ENCODE results near the gene POC1A. TPM values are rescaled to one million over a fixed set of nuclear protein-coding genes. Genes with fewer than 3 reads are reported as not detected.

POC1A gene
- total RNA-seq, 1 experiment from 2014 or later = 9.8 TPM

DNA sequence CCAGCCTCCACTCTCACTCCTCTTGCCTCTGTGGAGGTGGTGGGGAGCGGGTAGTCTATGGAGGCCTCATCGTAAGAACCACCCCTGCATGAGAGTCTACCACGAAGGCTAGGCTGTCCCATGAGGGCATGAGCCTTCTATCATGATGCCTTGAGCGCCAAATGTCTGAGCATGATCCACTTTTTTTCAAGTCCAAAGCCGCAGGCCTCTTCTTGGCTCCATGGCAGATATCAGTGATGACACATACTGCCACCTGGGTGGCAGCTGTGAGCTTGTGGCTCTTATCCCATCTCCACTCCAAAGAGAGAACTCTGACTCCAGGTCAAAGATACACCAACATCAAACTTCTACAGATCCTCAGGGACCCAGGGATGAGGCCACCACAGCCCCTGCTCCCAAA, 13.5 kb downstream of the POC1A start:
- Mint-ChIP-seq H3K27ac (ENCODE audit: low read depth, unreplicated experiment) (peak overlapping the region; percentile 68), H3K9me3 (ENCODE audit: unreplicated experiment) (no peaks in the 10 kb centered on the region), H3K4me1 (ENCODE audit: insufficient read depth, unreplicated experiment) (no peaks in the 10 kb centered on the region), H3K27me3 (ENCODE audit: insufficient read depth, unreplicated experiment) (no peaks in the 10 kb centered on the region), H3K4me3 (ENCODE audit: unreplicated experiment) (no peak overlapping the region), H3K36me3 (ENCODE audit: insufficient read depth, unreplicated experiment) (peaks cover 8% of the 10 kb centered on the region)
- ChIA-PET POLR2A (no interaction called here), CTCF (interaction anchor here (1.0 to 16.5 kb wide), 2 partner anchors 87 to 138 kb away, joined by 10 to 230 read pairs; no protein-coding TSS in a partner anchor)
- TF ChIP-seq CTCF (IDR thresholded peaks at IDR 0.05; ENCODE audit: unreplicated experiment) = no peak
- DNase-seq (ENCODE audit: unreplicated experiment) = no peak
- BruUV-seq (replicated peaks) = no TSS peak
- intact Hi-C loops (cut with micrococcal nuclease) = no loop called here

- Mint-ChIP-seq H3K4me3 (ENCODE audit: unreplicated experiment) (no peak overlapping the region), H3K27me3 (ENCODE audit: insufficient read depth, unreplicated experiment) (no peaks in the 10 kb centered on the region), H3K9me3 (ENCODE audit: unreplicated experiment) (no peaks in the 10 kb centered on the region), H3K4me1 (ENCODE audit: insufficient read depth, unreplicated experiment) (no peaks in the 10 kb centered on the region), H3K36me3 (ENCODE audit: insufficient read depth, unreplicated experiment) (peaks cover 5% of the 10 kb centered on the region), H3K27ac (ENCODE audit: low read depth, unreplicated experiment) (no peak overlapping the region)
- no peak for TF ChIP-seq CTCF (IDR thresholded peaks at IDR 0.05; ENCODE audit: unreplicated experiment)
- CTCF ChIA-PET = interaction anchor here (1.0 to 16.5 kb wide), 4 partner anchors 83 to 198 kb away, joined by 3 to 230 read pairs (median 8); partner anchors contain the start of gene RRP9
- no TSS peak for BruUV-seq (replicated peaks)
- POLR2A ChIA-PET = no interaction called here
- DNase-seq (ENCODE audit: unreplicated experiment) = no peak
- intact Hi-C loops (cut with micrococcal nuclease) = no loop called here
Observed at GRCh38 chr3:52140000-52140399, 14.2 kb downstream of the POC1A start.

GRCh38 chr3:52137311-52137710, 16.9 kb downstream of the POC1A start:
- TF ChIP-seq CTCF (IDR thresholded peaks at IDR 0.05; ENCODE audit: unreplicated experiment) = no peak
- no peaks in the 10 kb centered on the region for H3K27me3 Mint-ChIP-seq (ENCODE audit: insufficient read depth, unreplicated experiment)
- BruUV-seq (replicated peaks) = no TSS peak
- H3K4me1 Mint-ChIP-seq (ENCODE audit: insufficient read depth, unreplicated experiment) = no peaks in the 10 kb centered on the region
- no peaks in the 10 kb centered on the region for H3K9me3 Mint-ChIP-seq (ENCODE audit: unreplicated experiment)
- intact Hi-C loops (cut with micrococcal nuclease) = no loop called here
- ChIA-PET POLR2A (interaction anchor here (0.6 to 3.6 kb wide), 2 partner anchors 23 to 142 kb away, joined by 3 to 10 read pairs; partner anchors contain the start of gene RPL29), CTCF (interaction anchor here (0.6 to 16.5 kb wide), 5 partner anchors 8 to 134 kb away, joined by 3 to 230 read pairs (median 5); no protein-coding TSS in a partner anchor)
- peaks cover 13% of the 10 kb centered on the region for H3K36me3 Mint-ChIP-seq (ENCODE audit: insufficient read depth, unreplicated experiment)
- H3K4me3 Mint-ChIP-seq (ENCODE audit: unreplicated experiment) = no peak overlapping the region
- no peak overlapping the region for H3K27ac Mint-ChIP-seq (ENCODE audit: low read depth, unreplicated experiment)
- no peak for DNase-seq (ENCODE audit: unreplicated experiment)

- no peak for TF ChIP-seq CTCF (IDR thresholded peaks at IDR 0.05; ENCODE audit: unreplicated experiment)
- CTCF ChIA-PET = interaction anchor here (0.6 to 16.5 kb wide), 8 partner anchors 9 to 371 kb away, joined by 3 to 230 read pairs (median 4); no protein-coding TSS in a partner anchor
- intact Hi-C loops (cut with micrococcal nuclease) = no loop called here
- peaks cover 13% of the 10 kb centered on the region for H3K36me3 Mint-ChIP-seq (ENCODE audit: insufficient read depth, unreplicated experiment)
- no peaks in the 10 kb centered on the region for H3K9me3 Mint-ChIP-seq (ENCODE audit: unreplicated experiment)
- H3K4me3 Mint-ChIP-seq (ENCODE audit: unreplicated experiment) = no peak overlapping the region
- no peaks in the 10 kb centered on the region for H3K27me3 Mint-ChIP-seq (ENCODE audit: insufficient read depth, unreplicated experiment)
- POLR2A ChIA-PET = interaction anchor here (0.7 to 3.6 kb wide), 2 partner anchors 141 to 238 kb away, joined by 3 to 10 read pairs; partner anchors contain the start of gene RPL29
- BruUV-seq (replicated peaks) = no TSS peak
- H3K4me1 Mint-ChIP-seq (ENCODE audit: insufficient read depth, unreplicated experiment) = no peaks in the 10 kb centered on the region
- no peak overlapping the region for H3K27ac Mint-ChIP-seq (ENCODE audit: low read depth, unreplicated experiment)
- no peak for DNase-seq (ENCODE audit: unreplicated experiment)
Observed at GRCh38 chr3:52136513-52136912, 17.7 kb downstream of the POC1A start.

Data from MCF 10A (cell line).